NCI-H1092 treated with DMSO at 0.1 percent for 48 hours (cell line): Measurements from ENCODE around the gene MGST2.
A peak's percentile ranks its signal among the peaks of the same experiment; 100 is the strongest.
"Not testable (repeated sequence)": the region's sequence is repeated elsewhere in the genome, so short reads cannot be mapped to it uniquely, and the experiment has no call there.

Experiments used
- DNase-seq: peaks from one replicate; lab custom pipeline; 2025; lab: John Stamatoyannopoulos, UW

The MGST2 gene

GRCh38 chr4:139665690-139666529 is at the start of gene MGST2:
TSS of gene MGST2 (plus strand) at chr4:139665819. CDS start at chr4:139666020, 201 bp downstream.
- peak; percentile 72 for DNase-seq

GRCh38 chr4:139617702-139618490 is 47.7 kb upstream of the MGST2 start:
- no peak for DNase-seq

- DNase-seq = peak; percentile 31
Observed at GRCh38 chr4:139619644-139620043, 46.0 kb upstream of the MGST2 start.

- DNase-seq = peak; percentile 93
Observed at GRCh38 chr4:139622901-139623381, 42.7 kb upstream of the MGST2 start.

- no peak for DNase-seq
Observed at GRCh38 chr4:139624441-139625092, 41.1 kb upstream of the MGST2 start.

- DNase-seq = no peak
Observed at GRCh38 chr4:139625093-139625455, 40.5 kb upstream of the MGST2 start.

- DNase-seq = peak; percentile 36
Observed at GRCh38 chr4:139625482-139625881, 40.1 kb upstream of the MGST2 start.

GRCh38 chr4:139628184-139629012 is 37.2 kb upstream of the MGST2 start:
- DNase-seq = peak; percentile 97

- DNase-seq = no peak
Observed at GRCh38 chr4:139629436-139630125, 36.0 kb upstream of the MGST2 start.

- no peak for DNase-seq
Observed at GRCh38 chr4:139630126-139630495, 35.5 kb upstream of the MGST2 start.

- no peak for DNase-seq
Observed at GRCh38 chr4:139630991-139631390, 34.6 kb upstream of the MGST2 start.

- no peak for DNase-seq
Observed at GRCh38 chr4:139631791-139632190, 33.8 kb upstream of the MGST2 start.

- not testable (repeated sequence) for DNase-seq
Observed at GRCh38 chr4:139632739-139633138, 32.9 kb upstream of the MGST2 start.

GRCh38 chr4:139633195-139633594 is 32.4 kb upstream of the MGST2 start:
- DNase-seq = no peak

- DNase-seq = peak; percentile 64
Observed at GRCh38 chr4:139633661-139634060, 32.0 kb upstream of the MGST2 start.

GRCh38 chr4:139635966-139636365 is 29.7 kb upstream of the MGST2 start:
- no peak for DNase-seq

- not testable (repeated sequence) for DNase-seq
Observed at GRCh38 chr4:139638306-139638705, 27.3 kb upstream of the MGST2 start.

- no peak for DNase-seq
Observed at GRCh38 chr4:139639654-139640053, 26.0 kb upstream of the MGST2 start.

GRCh38 chr4:139641218-139641617 is 24.4 kb upstream of the MGST2 start:
- no peak for DNase-seq

- DNase-seq = no peak
Observed at GRCh38 chr4:139642364-139642763, 23.3 kb upstream of the MGST2 start.
